K562 (cell line): ENCODE data around the gene ACTL7B. TPM values are rescaled to one million over a fixed set of nuclear protein-coding genes. Genes with fewer than 3 reads are reported as not detected.

Experiments used
- E2F5 ChIP-seq: sonication (generic); formaldehyde crosslinking; IDR thresholded peaks from 2 replicates; pipeline ENCODE4 v1.8.0; 2022; ENCODE audit warnings: mild to moderate bottlenecking, missing genetic modification reagents
- MGA ChIP-seq: fragments of 450-650 bp; IDR thresholded peaks from 2 replicates; pipeline ENCODE4 v1.6.1; 2016; ENCODE audit warnings: mild to moderate bottlenecking, moderate library complexity
- polyA plus RNA-seq, 8 experiments: library from polyadenylated mRNA; depleted of rRNA in 4 of 8; stranded (reverse) in 5 of 8; unstranded in 3 of 8; fragments of >200 nt; fragmentation: Nextera tagmentation in 2 of 8; fragmentation: Illumina TruSeq in 1 of 8; extraction: Ambion mirVana in 2 of 8; extraction: Trizol in 1 of 8; gene quantifications; 2 replicates each; pipeline versions ENCODE4 v1.2.1 to v1.2.3, GENCODE V29; 2011 to 2014; ENCODE audit warnings: inconsistent platforms in 1 of 8, missing spikeins in 1 of 8
- total RNA-seq, 7 experiments: library from RNA; depleted of rRNA in 6 of 7; stranded (reverse); fragments of >200 nt in 6 of 7; fragmentation: Illumina TruSeq in 2 of 7; extraction: Trizol in 2 of 7; gene quantifications; 2 replicates each; pipeline versions ENCODE4 v1.2.1 to v1.2.3, GENCODE V29; 2011 to 2021; ENCODE audit warnings: low replicate concordance in 1 of 7

The ACTL7B gene
- total and polyA plus RNA-seq, 9 of the 15 experiments (the other 6 are each of a cell fraction or from before 2014, with no cell fraction given) = not detected

GRCh38 chr9:108845947-108846346 is 9.8 kb downstream of the ACTL7B start (continued):
- TF ChIP-seq MGA = no peak
- no peak for TF ChIP-seq E2F5
